Adrenal gland (tissue), 5 donors: ENCODE data around the gene SCN2B.

ENCODE experiments used
- POLR2A ChIP-seq, 2 donors: fragments of 450-650 bp; IDR thresholded peaks; one replicate each; pipeline ENCODE4 v1.6.1; 2017; ENCODE audit warnings: antibody characterized with exemption in 2 of 2, mild to moderate bottlenecking in 2 of 2, moderate library complexity in 1 of 2
- TF ChIP-seq, protein P1 (sequence below), 6 experiments: fragments of 450-650 bp in 4 of 6; fragments of 200-600 bp in 2 of 6; sonication (generic) in 1 of 6; IDR thresholded peaks; 1 replicate in 5 of 6; 2 replicates in 1 of 6; pipeline versions ENCODE4 v1.5.1 to v1.8.0; 2016 to 2021; ENCODE audit warnings: antibody characterized with exemption in 6 of 6, mild to moderate bottlenecking in 2 of 6, moderate library complexity in 1 of 6
- donor health status: DM: no; HTN: no; CAD: no.

- TF ChIP-seq, protein P1, sequence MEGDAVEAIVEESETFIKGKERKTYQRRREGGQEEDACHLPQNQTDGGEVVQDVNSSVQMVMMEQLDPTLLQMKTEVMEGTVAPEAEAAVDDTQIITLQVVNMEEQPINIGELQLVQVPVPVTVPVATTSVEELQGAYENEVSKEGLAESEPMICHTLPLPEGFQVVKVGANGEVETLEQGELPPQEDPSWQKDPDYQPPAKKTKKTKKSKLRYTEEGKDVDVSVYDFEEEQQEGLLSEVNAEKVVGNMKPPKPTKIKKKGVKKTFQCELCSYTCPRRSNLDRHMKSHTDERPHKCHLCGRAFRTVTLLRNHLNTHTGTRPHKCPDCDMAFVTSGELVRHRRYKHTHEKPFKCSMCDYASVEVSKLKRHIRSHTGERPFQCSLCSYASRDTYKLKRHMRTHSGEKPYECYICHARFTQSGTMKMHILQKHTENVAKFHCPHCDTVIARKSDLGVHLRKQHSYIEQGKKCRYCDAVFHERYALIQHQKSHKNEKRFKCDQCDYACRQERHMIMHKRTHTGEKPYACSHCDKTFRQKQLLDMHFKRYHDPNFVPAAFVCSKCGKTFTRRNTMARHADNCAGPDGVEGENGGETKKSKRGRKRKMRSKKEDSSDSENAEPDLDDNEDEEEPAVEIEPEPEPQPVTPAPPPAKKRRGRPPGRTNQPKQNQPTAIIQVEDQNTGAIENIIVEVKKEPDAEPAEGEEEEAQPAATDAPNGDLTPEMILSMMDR (IDR thresholded peaks at IDR 0.05) = no peak
- TF ChIP-seq POLR2A (IDR thresholded peaks at IDR 0.05) = no peak
These were observed 32.7 kb downstream of the SCN2B start for GRCh38 chr11:118143661-118144185.
